K562 (cell line): ENCODE results near the gene TMEM107. TPM values are rescaled to one million over a fixed set of nuclear protein-coding genes. Genes with fewer than 3 reads are reported as not detected.
A peak's percentile ranks its signal among the peaks of the same experiment; 100 is the strongest.

Source experiments
- CBX2 ChIP-seq: fragments of 200-600 bp; sonication (generic); IDR thresholded peaks from one replicate; pipeline ENCODE4 v1.6.1; 2012; ENCODE audit warnings: mild to moderate bottlenecking, low read length, inconsistent platforms; ENCODE audit not compliant: insufficient read depth, poor library complexity, severe bottlenecking
- CHCHD3 ChIP-seq: fragments of 250-450 bp; sonication (Bioruptor Pico); IDR thresholded peaks from 2 replicates; pipeline ENCODE4 v2.1.2; 2022; ENCODE audit warnings: mild to moderate bottlenecking
- ELF2 ChIP-seq: fragments of 250-450 bp; sonication (Bioruptor Pico); IDR thresholded peaks from 2 replicates; pipeline ENCODE4 v1.5.0; 2021; ENCODE audit warnings: mild to moderate bottlenecking
- ELF4 ChIP-seq: fragments of 450-650 bp; formaldehyde crosslinking; IDR thresholded peaks from 2 replicates; pipeline ENCODE4 v1.4.0; 2022; ENCODE audit warnings: missing genetic modification characterization
- HCFC1 ChIP-seq: IDR thresholded peaks from 2 replicates; pipeline ENCODE4 v1.6.1; 2012; ENCODE audit warnings: low read depth, low read length, improper control_type of control experiment
- MXI1 ChIP-seq: IDR thresholded peaks from 2 replicates; pipeline ENCODE4 v1.6.1; 2011; ENCODE audit warnings: low read depth, mild to moderate bottlenecking, improper control_type of control experiment, low read length
- PHF8 ChIP-seq: fragments of 200-600 bp; sonication (generic); IDR thresholded peaks from 2 replicates; pipeline ENCODE4 v1.6.1; 2012; ENCODE audit warnings: mixed run types, mild to moderate bottlenecking, inconsistent platforms, low read length, moderate library complexity, borderline replicate concordance
- RNF219 ChIP-seq: fragments of 250-450 bp; sonication (Bioruptor Pico); IDR thresholded peaks from 2 replicates; pipeline ENCODE4 v1.5.0; 2022; ENCODE audit warnings: mild to moderate bottlenecking
- SNRNP70 ChIP-seq: fragments of 200-400 bp; formaldehyde crosslinking; optimal IDR thresholded peaks from 2 replicates; pipeline ENCODE3; 2017; ENCODE audit warnings: low read depth, low read length
- TBL1XR1 ChIP-seq, 2 experiments: IDR thresholded peaks; 2 replicates each; pipeline ENCODE4 v1.6.1; 2012; ENCODE audit warnings: improper control_type of control experiment in 2 of 2, low read length in 2 of 2, mild to moderate bottlenecking in 1 of 2
- TRIM28 ChIP-seq: fragments of 450-650 bp; IDR thresholded peaks from 2 replicates; pipeline ENCODE4 v1.6.1; 2017
- ZBTB11 ChIP-seq, 3 experiments: fragments of 200-800 bp in 1 of 3; fragments of 250-450 bp in 1 of 3; fragments of 450-650 bp in 1 of 3; sonication (Bioruptor Pico) in 1 of 3; sonication (Bioruptor generic) in 1 of 3; formaldehyde crosslinking in 1 of 3; IDR thresholded peaks; 2 replicates each; pipeline versions ENCODE4 v1.6.1 to v1.8.0; 2016 to 2022; ENCODE audit warnings: mild to moderate bottlenecking in 2 of 3, missing genetic modification characterization in 2 of 3, missing compliant biosample characterization in 1 of 3, moderate library complexity in 1 of 3
- ZBTB2 ChIP-seq: fragments of 450-650 bp; IDR thresholded peaks from 2 replicates; pipeline ENCODE4 v1.6.1; 2016; ENCODE audit warnings: antibody characterized with exemption
- ZBTB26 ChIP-seq: fragments of 450-650 bp; formaldehyde crosslinking; IDR thresholded peaks from 2 replicates; pipeline ENCODE4 v1.4.0; 2022; ENCODE audit warnings: missing genetic modification characterization
- ZFP36 ChIP-seq: fragments of 150-350 bp; IDR thresholded peaks from 2 replicates; pipeline ENCODE4 v1.6.1; 2018; ENCODE audit warnings: low read length, low read depth; ENCODE audit not compliant: partially characterized antibody
- ZNF639 ChIP-seq, 2 experiments: fragments of 200-800 bp in 1 of 2; sonication (Bioruptor generic) in 1 of 2; sonication (generic) in 1 of 2; formaldehyde crosslinking in 1 of 2; IDR thresholded peaks in 1 of 2; conservative IDR thresholded peaks in 1 of 2; 2 replicates each; pipeline versions ENCODE4 v1.5.0 to v1.6.1; 2016 to 2020; ENCODE audit warnings: missing compliant biosample characterization in 1 of 2, missing genetic modification characterization in 1 of 2, missing genetic modification reagents in 1 of 2
- ZNF79 ChIP-seq: fragments of 250-450 bp; sonication (Bioruptor Pico); IDR thresholded peaks from 2 replicates; pipeline ENCODE4 v1.4.0; 2020; ENCODE audit warnings: low read depth, mild to moderate bottlenecking, moderate library complexity
- polyA plus RNA-seq, 8 experiments: library from polyadenylated mRNA; depleted of rRNA in 4 of 8; stranded (reverse) in 5 of 8; unstranded in 3 of 8; fragments of >200 nt; fragmentation: Nextera tagmentation in 2 of 8; fragmentation: Illumina TruSeq in 1 of 8; extraction: Ambion mirVana in 2 of 8; extraction: Trizol in 1 of 8; gene quantifications; 2 replicates each; pipeline versions ENCODE4 v1.2.1 to v1.2.3, GENCODE V29; 2011 to 2014; ENCODE audit warnings: inconsistent platforms in 1 of 8, missing spikeins in 1 of 8
- total RNA-seq, 7 experiments: library from RNA; depleted of rRNA in 6 of 7; stranded (reverse); fragments of >200 nt in 6 of 7; fragmentation: Illumina TruSeq in 2 of 7; extraction: Trizol in 2 of 7; gene quantifications; 2 replicates each; pipeline versions ENCODE4 v1.2.1 to v1.2.3, GENCODE V29; 2011 to 2021; ENCODE audit warnings: low replicate concordance in 1 of 7

The TMEM107 gene
- total and polyA plus RNA-seq, 9 of the 15 experiments (the other 6 are each of a cell fraction or from before 2014, with no cell fraction given): 7.1 to 26.2 (median 16.9) TPM

- TF ChIP-seq MXI1 (peak; percentile 45), TBL1XR1 (IDR thresholded peaks at IDR 0.05; ENCODE audit: low read length in 2 of 2) (peak; percentile 31 to 85; a peak in 1 of 4 replicates), SNRNP70 (no peak), ZFP36 (peak; percentile 3), TRIM28 (no peak), CBX2 (no peak), PHF8 (no peak), ZBTB11 (CRISPR knock-in tag; IDR thresholded peaks at IDR 0.05) (no peak), RNF219 (CRISPR knock-in tag) (no peak), ZNF639 (CRISPR knock-in tag; conservative IDR thresholded peaks at IDR 0.05 in 1 of 2, IDR thresholded peaks at IDR 0.05 in 1 of 2) (peak in 1 of 2 experiments; percentile 38; a peak in 1 of 4 replicates), ZNF79 (no peak), CHCHD3 (CRISPR knock-in tag) (no peak), ZBTB26 (CRISPR knock-in tag) (no peak), ZBTB2 (no peak), HCFC1 (no peak), ELF2 (CRISPR knock-in tag) (no peak), ELF4 (no peak)
These were observed 11.5 kb upstream of the TMEM107 start (continued) for GRCh38 chr17:8187517-8188262.
